ENCODE measurements around the gene ZFYVE9.

The ZFYVE9 gene

GRCh38 chr1:52385376-52385775 lies 243.5 kb downstream of the ZFYVE9 start:
- no peak for DNase-seq

GRCh38 chr1:52386458-52386857 lies 244.6 kb downstream of the ZFYVE9 start:
- DNase-seq = no peak

GRCh38 chr1:52393174-52393573 lies 251.3 kb downstream of the ZFYVE9 start:
- no peak for DNase-seq
